GM19240 (cell line): Measurements from ENCODE around the gene PCSK6.
"Not testable (repeated sequence)": the region's sequence is repeated elsewhere in the genome, so short reads cannot be mapped to it uniquely, and the experiment has no call there.

ENCODE experiments used
- DNase-seq: peaks from one replicate; pipeline ENCODE4 v3.0.0; 2011; ENCODE audit warnings: low spot score; ENCODE audit not compliant: insufficient read length

PCSK6 gene

DNA sequence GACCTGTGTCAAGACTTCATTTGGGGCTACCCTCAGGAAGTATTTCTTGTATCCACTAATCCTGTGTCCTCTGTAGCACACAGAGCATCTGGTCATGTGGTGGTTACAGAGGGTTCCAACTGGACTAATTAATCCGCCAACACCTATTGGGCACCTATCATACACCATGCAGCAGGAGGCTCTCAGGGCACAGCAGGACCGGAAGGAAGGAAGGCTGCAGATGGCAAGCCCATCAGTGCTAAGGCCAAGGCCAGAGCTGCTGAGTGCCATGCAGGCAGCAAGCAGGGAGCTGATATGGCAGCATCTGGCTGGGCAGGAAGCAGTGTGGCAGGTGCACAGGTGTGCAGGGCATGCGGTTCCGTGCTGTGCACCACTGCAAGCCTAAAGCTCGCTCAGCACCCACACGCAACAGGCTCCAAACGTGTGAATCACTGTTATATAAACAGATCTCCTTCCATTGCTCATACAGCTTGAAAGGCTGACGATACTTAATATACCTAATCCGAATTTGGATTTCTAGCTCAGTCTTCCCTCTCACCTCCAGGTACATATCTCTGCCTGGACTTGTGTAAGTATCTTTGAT is 130.1 kb downstream of the PCSK6 start:
- DNase-seq, result no peak

DNA sequence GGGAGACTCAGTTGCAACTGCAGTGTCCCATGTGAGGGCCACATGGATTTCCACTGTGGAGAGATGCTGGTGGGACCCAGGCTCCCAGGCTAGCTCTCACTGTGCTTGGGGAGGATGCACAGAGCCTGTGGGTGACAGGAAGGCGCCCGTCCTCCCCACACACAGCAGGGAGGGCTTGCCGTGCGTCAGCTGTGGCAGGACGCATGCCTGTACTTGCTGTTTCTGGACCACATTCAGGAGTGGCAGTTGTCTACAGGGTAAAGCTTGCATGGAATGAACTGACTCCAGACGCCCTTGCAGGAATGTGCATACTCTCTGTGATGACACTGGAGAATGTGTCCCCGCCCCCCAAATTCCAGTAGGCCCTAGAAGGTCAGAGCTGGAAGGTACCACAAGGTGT is 130.6 kb downstream of the PCSK6 start:
- no peak for DNase-seq

DNA sequence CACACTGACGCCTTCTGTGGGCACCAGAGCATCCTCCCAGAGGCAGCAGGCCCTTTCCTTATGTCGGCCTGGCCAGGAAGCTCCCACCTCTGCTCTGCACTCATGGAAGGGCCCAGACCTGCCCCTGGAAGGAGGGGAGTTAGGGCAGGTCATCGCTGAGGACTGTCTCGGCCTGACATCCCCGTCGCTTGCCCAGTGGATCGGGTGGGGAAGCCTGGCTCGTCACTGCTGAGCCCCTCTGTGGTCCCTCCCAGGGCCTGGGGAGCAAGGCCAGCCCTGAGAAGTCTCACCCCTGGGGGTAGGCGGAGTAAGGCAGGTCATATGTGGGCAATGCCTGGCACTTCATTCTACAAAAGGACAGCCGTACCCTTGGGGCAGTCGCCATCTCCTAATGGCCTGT is 131.6 kb downstream of the PCSK6 start:
- DNase-seq, result no peak

DNA sequence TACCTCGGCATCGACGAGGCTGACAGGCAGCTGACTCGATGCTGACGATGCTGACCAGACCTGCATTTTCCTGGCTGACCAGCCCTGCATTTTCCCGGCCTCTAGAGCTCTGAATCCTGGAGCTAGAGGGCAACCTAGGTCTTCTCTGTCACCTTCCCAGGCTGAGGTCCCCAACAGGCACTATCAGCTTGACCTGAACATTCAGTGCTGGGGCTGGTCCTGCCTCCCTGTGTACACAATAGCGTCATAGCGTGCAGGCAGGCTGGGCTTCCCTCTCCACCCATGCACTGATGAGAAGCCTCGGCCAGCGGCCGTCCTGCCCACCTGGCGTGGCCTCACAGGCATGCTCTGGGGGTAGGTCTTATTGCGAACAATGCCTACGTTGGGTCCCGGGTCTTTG is 132.2 kb downstream of the PCSK6 start:
- no peak for DNase-seq

DNA sequence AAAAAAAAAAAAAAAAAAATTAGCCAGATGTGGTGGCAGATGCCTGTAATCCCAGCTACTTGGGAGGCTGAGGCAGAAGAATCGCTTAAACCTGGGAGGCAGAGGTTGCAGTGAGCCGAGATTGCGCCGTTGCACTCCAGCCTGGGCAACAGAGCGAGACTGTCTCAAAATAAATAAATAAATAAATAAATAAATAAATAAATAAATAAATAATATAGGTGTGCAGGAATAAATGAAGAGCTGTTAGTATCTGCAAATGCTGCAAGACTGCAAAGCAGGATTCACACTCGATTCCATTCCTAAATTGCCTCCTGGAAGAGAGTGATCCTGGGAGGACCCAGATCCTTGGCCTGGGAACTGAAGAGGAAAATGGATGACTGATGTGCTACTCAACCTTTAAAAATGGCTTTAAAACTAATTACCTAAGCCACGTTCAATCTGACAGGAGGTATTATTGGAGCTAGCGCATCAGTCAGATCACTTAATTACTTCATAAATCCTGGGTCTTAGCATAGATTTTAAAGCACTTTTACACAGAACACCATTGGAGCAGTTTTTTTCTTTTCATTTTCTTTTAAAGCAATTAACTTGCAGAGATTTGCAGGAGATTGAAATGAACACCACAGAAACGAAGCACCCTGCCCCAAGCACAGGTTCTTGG is 132.9 kb downstream of the PCSK6 start:
- DNase-seq, result not testable (repeated sequence)

DNA sequence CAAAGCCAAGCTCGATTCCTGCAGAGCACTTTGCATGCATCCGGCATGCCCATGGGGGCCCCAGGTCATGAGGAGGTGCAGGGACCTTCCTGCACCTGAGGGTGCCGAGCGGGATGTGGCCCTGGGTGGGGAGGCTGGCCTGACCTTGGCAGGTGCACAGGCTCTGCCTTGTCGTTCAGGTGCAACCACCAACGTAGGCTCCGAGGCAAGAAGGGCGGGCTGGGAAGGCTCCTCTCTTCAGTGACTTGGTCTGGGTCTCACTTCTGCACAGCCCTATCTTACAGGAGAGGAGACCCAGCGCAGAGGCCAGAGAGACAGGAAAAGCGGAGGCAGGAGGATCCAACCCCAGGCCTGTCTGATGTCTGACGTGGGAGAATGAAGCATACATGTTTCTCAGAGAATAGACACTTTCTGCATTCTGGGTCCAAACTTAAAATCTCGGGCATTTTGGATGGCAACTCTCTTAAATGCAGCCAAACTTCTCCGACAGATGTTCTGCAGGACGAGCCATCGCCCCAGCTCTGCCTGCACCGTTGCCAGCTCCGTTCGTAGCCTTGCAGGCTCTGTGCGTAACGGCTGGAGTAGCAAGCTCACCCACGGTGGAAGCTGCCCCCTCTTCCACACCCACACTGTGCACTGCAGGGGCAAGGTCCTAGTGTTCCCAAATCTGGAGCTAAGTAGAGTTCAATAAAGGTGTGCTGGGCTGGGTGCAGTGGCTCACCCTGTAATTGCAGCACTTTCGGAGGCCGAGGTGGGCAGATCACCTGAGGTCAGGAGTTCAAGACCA is 133.6 kb downstream of the PCSK6 start:
- DNase-seq, result no peak

DNA sequence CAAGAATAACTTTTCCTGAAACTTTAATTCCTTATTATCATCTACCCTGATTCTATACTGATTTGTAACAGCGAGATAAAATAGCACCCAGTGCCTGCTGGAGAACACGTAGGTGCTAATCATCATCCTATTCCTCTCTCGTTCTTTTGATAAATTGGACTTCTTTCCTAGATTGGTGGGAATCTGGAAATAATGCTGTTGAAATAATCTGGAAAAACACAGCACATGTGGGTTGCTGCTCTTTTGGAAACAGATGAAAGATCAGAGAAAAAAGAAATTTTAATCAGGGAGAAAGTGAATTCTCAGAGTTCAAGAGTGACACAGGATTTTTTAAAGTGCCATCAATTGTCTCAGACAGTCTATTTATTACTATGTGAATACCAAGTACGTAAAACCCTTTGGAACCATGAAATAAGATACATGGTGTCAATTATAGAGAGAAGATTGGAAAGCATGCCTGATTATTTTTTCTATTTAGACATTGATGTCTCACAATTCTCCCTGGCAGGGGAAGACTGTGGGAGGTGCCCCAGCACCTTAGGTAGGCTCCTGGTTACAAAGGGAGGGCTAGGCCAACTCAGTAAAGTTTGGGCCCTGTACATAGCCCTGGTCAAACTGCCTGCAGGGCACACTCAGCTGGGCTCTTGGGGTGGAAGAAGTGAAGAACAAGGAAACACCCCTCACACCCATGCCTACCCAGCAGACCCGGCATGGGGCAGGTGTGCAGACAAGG is 134.4 kb downstream of the PCSK6 start:
- DNase-seq, result no peak

DNA sequence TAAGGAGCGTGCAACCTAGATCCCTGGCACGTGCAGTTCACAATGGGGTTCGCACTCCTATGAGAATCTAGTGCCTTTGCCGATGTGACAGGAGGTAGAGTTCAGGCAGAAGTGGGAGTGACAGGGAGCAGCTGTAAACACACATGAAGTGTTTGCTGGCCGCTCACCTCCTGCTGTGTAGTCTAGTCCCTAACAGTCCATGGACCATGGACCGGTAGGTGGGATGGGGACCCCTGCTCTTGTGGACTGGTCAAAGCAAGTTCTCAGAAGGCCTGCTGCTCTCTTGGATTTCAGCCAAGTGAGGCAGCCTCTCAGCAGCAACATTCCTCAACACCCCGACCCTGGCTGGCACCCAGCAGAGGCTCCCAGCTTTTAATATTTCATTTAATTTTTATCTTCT is 136.3 kb downstream of the PCSK6 start:
- DNase-seq, result no peak

DNA sequence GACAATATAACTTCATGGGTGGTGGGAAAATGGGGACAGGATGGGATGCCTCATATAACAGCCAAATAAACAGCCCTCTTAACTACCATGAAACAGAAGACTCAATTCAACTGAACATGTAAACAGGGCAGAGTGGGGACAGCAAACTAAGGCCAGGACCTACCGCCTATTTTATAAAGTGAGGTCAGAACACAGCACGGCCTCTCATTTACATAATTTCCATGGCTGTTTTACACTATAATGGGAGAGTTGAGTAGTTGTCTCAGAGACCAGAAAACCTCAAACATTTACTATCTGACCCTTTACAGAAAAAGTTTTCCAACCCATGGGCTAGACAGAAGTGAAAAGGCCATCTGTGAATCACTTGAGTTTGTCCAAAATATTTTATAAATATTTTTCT is 137.8 kb downstream of the PCSK6 start:
- DNase-seq, result no peak

DNA sequence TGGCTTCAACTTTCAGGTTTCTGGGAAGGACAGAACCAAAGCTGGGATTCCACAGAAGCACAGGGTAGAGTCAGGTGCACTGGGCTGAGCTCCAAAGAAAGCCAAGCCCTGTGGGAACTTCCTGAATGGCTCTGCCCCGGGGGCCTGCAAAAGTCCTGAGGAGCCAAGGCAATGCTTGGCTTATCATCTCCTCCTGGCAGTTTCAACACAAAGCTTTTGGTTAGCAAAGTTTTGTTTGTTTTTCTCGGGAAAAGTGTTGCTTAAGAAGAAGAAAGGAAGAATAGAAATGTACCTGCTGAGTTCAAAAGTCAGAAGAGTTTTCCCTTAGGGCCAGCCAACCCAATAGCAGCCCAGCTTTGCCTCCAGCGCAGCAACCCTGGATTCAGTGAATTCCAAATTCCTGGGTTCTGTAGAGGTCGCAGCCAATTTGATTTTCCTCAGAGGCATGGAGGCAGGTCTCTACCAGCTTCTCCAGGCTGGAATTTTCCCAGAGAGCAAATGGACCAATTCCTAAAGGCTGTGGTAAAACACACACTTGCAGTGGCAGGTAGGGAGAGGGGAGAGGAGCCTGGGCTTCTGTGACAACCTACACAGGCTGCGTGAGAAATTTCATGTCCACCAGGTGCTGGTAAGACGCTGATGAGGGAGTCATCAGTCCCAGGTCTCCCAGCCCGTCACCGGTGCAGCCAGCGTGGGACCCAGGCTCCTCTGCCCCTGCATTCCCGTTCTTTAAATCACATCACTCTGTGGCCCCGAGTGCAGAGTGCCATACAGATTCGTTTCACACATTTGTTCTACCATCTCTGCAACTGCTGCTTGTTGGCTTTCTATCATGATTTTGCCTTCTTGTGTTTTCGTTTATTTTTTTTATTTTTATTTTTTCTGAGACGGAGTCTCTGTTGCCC is 140.2 kb downstream of the PCSK6 start:
- DNase-seq, result no peak

DNA sequence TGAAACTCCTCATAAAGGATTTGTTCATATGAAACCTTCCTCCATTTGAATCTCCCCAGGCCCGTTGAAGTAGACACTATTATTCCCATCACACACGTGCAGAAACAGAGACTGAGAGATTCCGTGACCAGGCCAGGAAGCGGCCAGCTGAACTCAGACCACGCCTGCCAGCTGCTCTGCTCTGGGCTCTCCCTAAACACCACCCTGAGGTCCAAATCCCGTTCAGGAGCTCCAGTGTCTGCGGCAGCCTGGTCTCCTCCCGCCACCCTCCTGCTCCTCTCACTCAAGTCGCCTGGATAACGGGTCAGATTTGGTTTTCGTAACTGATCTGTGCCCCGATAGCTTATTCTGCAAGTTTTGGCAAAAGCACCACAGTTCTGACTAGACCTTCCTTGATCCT is 140.9 kb downstream of the PCSK6 start:
- DNase-seq, result no peak

DNA sequence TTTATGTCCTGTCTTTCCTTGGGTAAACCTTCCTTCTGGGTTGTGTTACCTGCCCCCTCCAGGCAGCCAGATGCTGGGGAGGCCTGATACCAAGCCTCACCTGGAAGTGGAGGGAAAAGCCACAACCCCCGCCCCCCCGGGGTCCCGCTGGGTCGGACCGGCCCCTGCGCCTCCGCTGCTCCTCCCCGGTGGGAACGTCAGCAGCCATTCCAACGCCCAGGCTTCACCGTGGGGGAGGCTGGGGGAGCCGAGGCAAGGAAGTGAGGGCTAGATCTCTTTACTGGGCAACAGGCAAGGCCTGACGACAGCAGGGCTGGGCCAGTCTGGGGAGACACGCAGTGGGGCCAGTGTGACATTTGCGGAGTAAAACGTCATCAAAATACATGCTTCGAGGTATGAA is 141.5 kb downstream of the PCSK6 start:
- DNase-seq, result no peak

DNA sequence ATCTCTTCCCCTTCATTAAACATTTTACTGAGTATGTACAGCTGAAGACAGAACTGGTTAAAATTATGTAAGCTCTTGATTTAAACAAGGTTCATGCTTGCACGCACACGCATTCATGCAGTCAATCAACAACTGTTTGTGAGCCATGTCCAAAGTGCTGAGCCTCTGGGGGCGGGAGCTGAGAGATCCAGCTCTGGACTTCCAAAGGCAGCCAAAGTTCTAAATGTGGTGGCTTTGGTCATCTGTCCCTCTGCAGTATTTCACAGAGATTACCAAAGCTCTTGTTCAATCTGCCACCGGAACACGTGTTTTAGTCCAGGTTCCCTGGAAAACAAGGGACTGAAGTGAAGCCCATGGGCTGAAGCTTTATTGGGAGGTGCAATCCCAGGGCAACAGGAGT is 142.1 kb downstream of the PCSK6 start:
- DNase-seq, result no peak

DNA sequence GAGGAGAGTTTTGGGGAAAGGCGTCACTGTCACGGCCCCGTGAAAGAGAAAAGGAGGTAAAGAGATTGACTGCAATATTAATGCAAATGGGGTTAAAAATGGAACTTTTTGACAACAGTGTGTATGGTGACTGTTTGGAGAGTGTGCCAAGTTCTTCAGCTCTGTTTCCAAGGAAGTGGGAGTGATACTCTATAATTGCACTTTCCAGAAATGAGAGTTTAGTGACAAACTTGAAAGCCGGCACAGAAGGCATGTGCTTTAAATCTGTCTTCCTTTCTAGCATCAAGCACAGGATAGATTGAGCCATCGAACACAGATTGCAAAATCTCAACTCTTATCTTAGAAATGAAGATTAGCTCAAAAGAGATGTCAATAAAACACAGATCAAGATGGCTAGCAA is 142.6 kb downstream of the PCSK6 start:
- no peak for DNase-seq

DNA sequence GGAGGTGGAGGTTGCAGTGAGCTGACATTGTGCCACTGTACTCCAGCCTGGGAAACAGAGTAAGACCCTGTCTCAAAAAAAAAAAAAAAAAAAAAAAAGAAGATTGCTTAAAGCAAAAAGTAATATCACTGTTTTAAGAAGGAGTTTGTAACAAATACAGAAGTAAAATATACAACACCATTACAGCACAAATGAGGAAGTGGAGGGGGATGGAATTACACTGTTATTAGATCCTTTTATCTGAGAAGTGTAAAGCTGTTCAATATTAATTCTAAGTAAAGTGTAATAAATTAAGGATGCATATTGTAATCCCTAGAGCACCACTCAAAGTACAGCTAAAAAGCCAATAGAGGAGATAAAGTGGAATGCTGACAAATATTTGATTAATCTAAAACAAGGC is 147.5 kb downstream of the PCSK6 start:
- DNase-seq, result no peak

DNA sequence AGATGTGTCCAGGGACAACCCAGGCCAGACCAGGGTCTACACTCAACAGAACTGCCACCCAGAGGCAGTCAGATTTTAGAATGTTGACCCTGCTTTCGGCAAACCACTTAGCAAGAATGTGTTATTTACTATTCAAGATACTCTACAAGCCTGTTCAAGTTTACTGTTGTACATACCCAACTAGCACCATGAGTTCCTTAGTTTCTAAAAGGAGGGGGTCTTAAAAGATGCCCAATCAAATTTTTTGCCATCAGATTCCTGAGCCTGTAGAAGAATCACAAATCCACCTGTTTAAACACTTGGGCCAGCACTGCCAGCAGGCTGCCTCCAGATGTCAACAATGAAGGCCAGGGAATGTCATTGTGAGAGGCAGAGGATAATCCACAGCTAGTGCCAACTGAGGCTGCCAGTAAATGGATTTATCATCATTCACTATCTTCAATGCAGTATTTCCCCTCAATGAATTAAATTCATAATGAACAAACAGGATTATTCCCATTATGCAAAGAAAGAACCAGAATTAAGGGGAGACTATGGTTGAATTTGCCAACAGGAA is 150.9 kb downstream of the PCSK6 start:
- DNase-seq, result no peak

DNA sequence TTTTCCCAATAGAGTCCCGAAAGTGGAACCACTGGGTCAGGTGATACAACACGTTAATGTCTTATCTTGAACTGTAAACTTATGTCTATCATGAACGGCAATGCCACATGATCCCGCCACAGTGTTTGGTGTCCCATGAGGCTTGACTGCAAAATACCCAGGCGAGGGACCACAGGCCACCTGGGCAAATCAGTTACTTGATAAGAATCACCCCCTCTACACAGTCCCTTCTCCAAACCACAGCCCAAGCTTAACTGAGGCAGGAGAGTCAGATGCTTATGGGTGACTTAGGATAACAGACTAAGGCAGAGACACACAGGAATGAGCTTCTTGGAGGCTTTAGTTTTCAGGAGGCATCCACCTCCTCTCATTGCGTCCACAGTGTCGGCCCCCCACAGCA is 151.5 kb downstream of the PCSK6 start:
- DNase-seq, result no peak

DNA sequence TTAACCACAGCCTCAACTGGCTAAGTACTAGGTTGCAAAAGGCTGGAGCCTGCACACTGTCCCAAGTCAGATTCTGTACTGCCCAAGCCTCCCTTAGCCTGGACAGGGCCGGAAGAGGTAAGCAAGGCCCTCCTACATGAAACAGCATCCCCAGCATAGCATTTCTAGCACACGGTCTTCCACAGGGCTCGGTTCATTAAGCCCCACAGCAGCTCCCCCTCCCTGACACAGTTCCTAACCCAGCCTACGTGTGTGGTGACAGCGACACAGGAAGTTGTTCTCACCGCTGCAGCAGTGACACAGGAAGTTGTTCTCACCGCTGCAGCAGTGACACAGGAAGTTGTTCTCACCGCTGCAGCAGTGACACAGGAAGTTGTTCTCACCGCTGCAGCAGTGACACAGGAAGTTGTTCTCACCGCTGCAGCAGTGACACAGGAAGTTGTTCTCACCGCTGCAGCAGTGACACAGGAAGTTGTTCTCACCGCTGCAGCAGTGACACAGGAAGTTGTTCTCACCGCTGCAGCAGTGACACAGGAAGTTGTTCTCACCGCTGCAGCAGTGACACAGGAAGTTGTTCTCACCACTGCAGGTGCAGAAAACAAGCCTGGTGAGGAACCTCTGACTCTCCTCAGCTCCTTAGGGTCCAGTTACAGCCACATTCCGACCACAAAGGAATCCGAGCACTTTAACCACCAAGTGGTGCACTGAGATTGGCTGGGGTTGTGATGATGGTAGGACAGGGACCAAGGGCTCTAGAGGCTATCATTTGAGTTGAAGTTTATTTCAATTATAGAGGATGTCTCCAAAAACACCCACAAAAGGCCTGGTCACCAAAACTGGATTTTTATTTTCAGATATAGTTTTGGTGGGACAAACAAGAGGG is 155.4 kb downstream of the PCSK6 start:
- not testable (repeated sequence) for DNase-seq

DNA sequence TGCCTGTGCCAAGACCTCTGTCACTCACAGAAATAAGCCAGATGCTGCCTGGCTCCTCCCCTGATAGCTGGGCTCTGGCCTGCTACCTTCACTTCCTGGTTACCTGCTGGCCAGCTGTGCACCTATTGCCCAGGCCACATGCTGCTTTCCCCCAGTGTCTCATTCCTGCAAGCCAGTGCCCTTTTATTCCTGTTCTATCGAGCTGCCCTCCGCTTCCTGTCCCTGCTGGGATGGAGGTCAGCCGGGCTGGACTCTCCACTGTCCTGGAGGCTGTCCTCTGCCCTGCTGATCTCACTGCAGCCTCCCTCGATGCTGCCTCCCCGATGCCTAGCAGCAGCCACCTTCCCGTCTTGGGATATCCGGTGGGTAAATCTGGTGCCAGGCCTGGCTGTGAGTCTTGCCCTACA is 157.4 kb downstream of the PCSK6 start:
- no peak for DNase-seq

DNA sequence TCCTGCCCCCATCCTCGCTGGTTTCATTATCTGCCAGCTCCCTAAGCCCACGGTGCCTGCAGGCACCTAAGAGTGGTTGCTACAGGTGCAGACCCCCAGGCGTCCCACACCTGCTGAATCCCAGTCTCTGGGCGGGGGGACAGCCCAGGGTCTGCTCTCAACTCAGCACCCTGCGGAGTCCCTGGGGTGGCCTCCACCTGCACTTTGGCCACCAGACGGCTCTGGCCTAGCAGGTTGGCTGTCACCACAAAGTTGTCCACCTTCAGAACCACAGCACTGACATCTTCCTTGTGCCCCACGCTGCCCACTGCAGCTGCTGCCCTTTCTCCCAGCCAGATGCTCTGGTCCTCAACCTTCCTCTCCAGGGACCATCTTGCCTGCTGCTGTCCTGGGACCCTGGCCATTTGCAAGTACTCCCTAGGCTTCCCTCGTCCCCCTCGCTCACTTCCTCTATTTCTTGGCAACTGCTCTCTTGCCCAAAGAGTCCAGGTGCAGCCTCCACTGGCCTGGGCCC is 159.6 kb downstream of the PCSK6 start:
- no peak for DNase-seq
